ENCODE data around the gene PRDM10. TPM values are rescaled to one million over a fixed set of nuclear protein-coding genes. Genes with fewer than 3 reads are reported as not detected.
A peak's percentile ranks its signal among the peaks of the same experiment; 100 is the strongest.
"Not testable (repeated sequence)": the region's sequence is repeated elsewhere in the genome, so short reads cannot be mapped to it uniquely, and the experiment has no call there.

Gene PRDM10
- total and polyA plus RNA-seq, 4 donors: 6.8 to 10.8 (median 8.4) TPM

GRCh38 chr11:129972611-129973010, 30.0 kb downstream of the PRDM10 start:
- no peak overlapping the region for H3K27ac ChIP-seq (ENCODE audit: low read depth, low read length)
- H3K9me3 ChIP-seq (ENCODE audit: control insufficient read depth, insufficient read depth, low read length): no peaks in the 10 kb centered on the region
- DNase-seq (ENCODE audit: low read depth in 4 of 6, low spot score in 6 of 6): no peak
- 20% methylated on average over 3 of the region's 5 CpGs for WGBS (ENCODE audit: insufficient coverage)
- H3K27me3 ChIP-seq (ENCODE audit: control insufficient read depth, insufficient read depth, low read length): no peaks in the 10 kb centered on the region
- no peak overlapping the region for H3K4me3 ChIP-seq (ENCODE audit: low read depth, low read length)
- peaks cover 11% of the 10 kb centered on the region for H3K4me1 ChIP-seq (ENCODE audit: control insufficient read depth, insufficient read depth, low read length)
- no peaks in the 10 kb centered on the region for H3K36me3 ChIP-seq (ENCODE audit: control insufficient read depth, insufficient read depth, low read length)

- not testable (repeated sequence) for H3K9me3 ChIP-seq (ENCODE audit: control insufficient read depth, insufficient read depth, low read length); H3K27ac ChIP-seq (ENCODE audit: low read depth, low read length); DNase-seq (ENCODE audit: low read depth in 4 of 6, low spot score in 6 of 6); H3K36me3 ChIP-seq (ENCODE audit: control insufficient read depth, insufficient read depth, low read length); H3K4me1 ChIP-seq (ENCODE audit: control insufficient read depth, insufficient read depth, low read length); H3K27me3 ChIP-seq (ENCODE audit: control insufficient read depth, insufficient read depth, low read length); H3K4me3 ChIP-seq (ENCODE audit: low read depth, low read length)
- WGBS (ENCODE audit: insufficient coverage): 98% methylated on average over 22 of the region's 29 CpGs
Measured at GRCh38 chr11:129971856-129972255, 30.8 kb downstream of the PRDM10 start.

- H3K4me3 ChIP-seq (ENCODE audit: low read depth, low read length): no peak overlapping the region
- no peaks in the 10 kb centered on the region for H3K27me3 ChIP-seq (ENCODE audit: control insufficient read depth, insufficient read depth, low read length)
- WGBS (ENCODE audit: insufficient coverage): no CpG with 5 or more reads among the region's 2 CpGs
- no peaks in the 10 kb centered on the region for H3K9me3 ChIP-seq (ENCODE audit: control insufficient read depth, insufficient read depth, low read length)
- no peak for DNase-seq (ENCODE audit: low read depth in 4 of 6, low spot score in 6 of 6)
- H3K4me1 ChIP-seq (ENCODE audit: control insufficient read depth, insufficient read depth, low read length): peaks cover 7% of the 10 kb centered on the region
- H3K36me3 ChIP-seq (ENCODE audit: control insufficient read depth, insufficient read depth, low read length): no peaks in the 10 kb centered on the region
- H3K27ac ChIP-seq (ENCODE audit: low read depth, low read length): no peak overlapping the region
Measured at GRCh38 chr11:129969920-129970319, 32.7 kb downstream of the PRDM10 start.

- 97% methylated on average over 4 of the region's 9 CpGs for WGBS (ENCODE audit: insufficient coverage)
- no peak overlapping the region for H3K27ac ChIP-seq (ENCODE audit: low read depth, low read length)
- H3K4me3 ChIP-seq (ENCODE audit: low read depth, low read length): no peak overlapping the region
- no peaks in the 10 kb centered on the region for H3K36me3 ChIP-seq (ENCODE audit: control insufficient read depth, insufficient read depth, low read length)
- peaks cover 5% of the 10 kb centered on the region for H3K4me1 ChIP-seq (ENCODE audit: control insufficient read depth, insufficient read depth, low read length)
- H3K9me3 ChIP-seq (ENCODE audit: control insufficient read depth, insufficient read depth, low read length): no peaks in the 10 kb centered on the region
- peak in 1 of 6 donors; percentile 43 for DNase-seq (ENCODE audit: low read depth in 4 of 6, low spot score in 6 of 6)
- H3K27me3 ChIP-seq (ENCODE audit: control insufficient read depth, insufficient read depth, low read length): no peaks in the 10 kb centered on the region
Measured at GRCh38 chr11:129968591-129969419, 33.8 kb downstream of the PRDM10 start.

- Histone ChIP-seq H3K27ac (ENCODE audit: low read depth, low read length) (no peak overlapping the region), H3K9me3 (ENCODE audit: control insufficient read depth, insufficient read depth, low read length) (no peaks in the 10 kb centered on the region), H3K27me3 (ENCODE audit: control insufficient read depth, insufficient read depth, low read length) (no peaks in the 10 kb centered on the region), H3K36me3 (ENCODE audit: control insufficient read depth, insufficient read depth, low read length) (no peaks in the 10 kb centered on the region), H3K4me3 (ENCODE audit: low read depth, low read length) (no peak overlapping the region), H3K4me1 (ENCODE audit: control insufficient read depth, insufficient read depth, low read length) (peaks cover 4% of the 10 kb centered on the region)
- WGBS (ENCODE audit: insufficient coverage): no CpG with 5 or more reads among the region's 3 CpGs
- no peak for DNase-seq (ENCODE audit: low read depth in 4 of 6, low spot score in 6 of 6)
Measured at GRCh38 chr11:129967996-129968395, 34.6 kb downstream of the PRDM10 start.

- H3K36me3 ChIP-seq (ENCODE audit: control insufficient read depth, insufficient read depth, low read length): no peaks in the 10 kb centered on the region
- no peak overlapping the region for H3K4me3 ChIP-seq (ENCODE audit: low read depth, low read length)
- H3K27ac ChIP-seq (ENCODE audit: low read depth, low read length): no peak overlapping the region
- DNase-seq (ENCODE audit: low read depth in 4 of 6, low spot score in 6 of 6): no peak
- no peaks in the 10 kb centered on the region for H3K27me3 ChIP-seq (ENCODE audit: control insufficient read depth, insufficient read depth, low read length)
- H3K9me3 ChIP-seq (ENCODE audit: control insufficient read depth, insufficient read depth, low read length): no peaks in the 10 kb centered on the region
- H3K4me1 ChIP-seq (ENCODE audit: control insufficient read depth, insufficient read depth, low read length): no peaks in the 10 kb centered on the region
- no CpG with 5 or more reads among the region's 3 CpGs for WGBS (ENCODE audit: insufficient coverage)
Measured at GRCh38 chr11:129965248-129965647, 37.4 kb downstream of the PRDM10 start.

- no peaks in the 10 kb centered on the region for H3K27me3 ChIP-seq (ENCODE audit: control insufficient read depth, insufficient read depth, low read length)
- H3K27ac ChIP-seq (ENCODE audit: low read depth, low read length): no peak overlapping the region
- H3K4me1 ChIP-seq (ENCODE audit: control insufficient read depth, insufficient read depth, low read length): no peaks in the 10 kb centered on the region
- DNase-seq (ENCODE audit: low read depth in 4 of 6, low spot score in 6 of 6): no peak
- H3K4me3 ChIP-seq (ENCODE audit: low read depth, low read length): no peak overlapping the region
- no peaks in the 10 kb centered on the region for H3K9me3 ChIP-seq (ENCODE audit: control insufficient read depth, insufficient read depth, low read length)
- WGBS (ENCODE audit: insufficient coverage): 88% methylated on average over 12 of the region's 18 CpGs
- peaks cover 3% of the 10 kb centered on the region for H3K36me3 ChIP-seq (ENCODE audit: control insufficient read depth, insufficient read depth, low read length)
Measured at GRCh38 chr11:129960216-129961214, 42.1 kb downstream of the PRDM10 start.

- WGBS (ENCODE audit: insufficient coverage): no CpG with 5 or more reads among the region's 3 CpGs
- H3K36me3 ChIP-seq (ENCODE audit: control insufficient read depth, insufficient read depth, low read length): peaks cover 3% of the 10 kb centered on the region
Measured at GRCh38 chr11:129959687-129960086, 42.9 kb downstream of the PRDM10 start.

GRCh38 chr11:129955282-129955681, 47.4 kb downstream of the PRDM10 start:
- Histone ChIP-seq H3K4me3 (ENCODE audit: low read depth, low read length) (no peak overlapping the region), H3K27ac (ENCODE audit: low read depth, low read length) (no peak overlapping the region), H3K27me3 (ENCODE audit: control insufficient read depth, insufficient read depth, low read length) (no peaks in the 10 kb centered on the region), H3K4me1 (ENCODE audit: control insufficient read depth, insufficient read depth, low read length) (peaks cover 3% of the 10 kb centered on the region), H3K36me3 (ENCODE audit: control insufficient read depth, insufficient read depth, low read length) (peaks cover 3% of the 10 kb centered on the region), H3K9me3 (ENCODE audit: control insufficient read depth, insufficient read depth, low read length) (no peaks in the 10 kb centered on the region)
- no peak for DNase-seq (ENCODE audit: low read depth in 4 of 6, low spot score in 6 of 6)
- 78% methylated on average over 3 of the region's 4 CpGs for WGBS (ENCODE audit: insufficient coverage)

More at GRCh38 chr11:129959687-129960086, 42.9 kb downstream of the PRDM10 start:
- DNase-seq (ENCODE audit: low read depth in 4 of 6, low spot score in 6 of 6): no peak
- H3K27ac ChIP-seq (ENCODE audit: low read depth, low read length): no peak overlapping the region
- H3K4me3 ChIP-seq (ENCODE audit: low read depth, low read length): no peak overlapping the region
- H3K4me1 ChIP-seq (ENCODE audit: control insufficient read depth, insufficient read depth, low read length): no peaks in the 10 kb centered on the region
- no peaks in the 10 kb centered on the region for H3K27me3 ChIP-seq (ENCODE audit: control insufficient read depth, insufficient read depth, low read length)
- H3K9me3 ChIP-seq (ENCODE audit: control insufficient read depth, insufficient read depth, low read length): no peaks in the 10 kb centered on the region
